Muscle layer of duodenum (tissue), 2 donors: ENCODE data around the gene ALPI.
"Not testable (repeated sequence)": the region's sequence is repeated elsewhere in the genome, so short reads cannot be mapped to it uniquely, and the experiment has no call there.

Experiments
- H3K27ac ChIP-seq: one replicate; pipeline ENCODE4 v1.7.0; 2013; ENCODE audit warnings: mild to moderate bottlenecking, low read length
- H3K27me3 ChIP-seq: one replicate; pipeline ENCODE4 v1.7.0; 2013; ENCODE audit warnings: low read depth, mild to moderate bottlenecking, control low read depth, low read length
- H3K36me3 ChIP-seq, 2 donors: one replicate each; pipeline ENCODE4 v1.7.0; 2013; ENCODE audit warnings: low read length in 2 of 2, control low read depth in 1 of 2, mild to moderate bottlenecking in 1 of 2; ENCODE audit not compliant: insufficient read depth in 2 of 2, control insufficient read depth in 1 of 2
- H3K4me1 ChIP-seq, 2 donors: one replicate each; pipeline ENCODE4 v1.7.0; 2013; ENCODE audit warnings: low read length in 2 of 2, mild to moderate bottlenecking in 2 of 2, control low read depth in 1 of 2, moderate library complexity in 1 of 2; ENCODE audit not compliant: insufficient read depth in 2 of 2, control insufficient read depth in 1 of 2
- H3K4me3 ChIP-seq, 2 donors: one replicate each; pipeline ENCODE4 v1.7.0; 2013; ENCODE audit warnings: low read length in 2 of 2, low read depth in 1 of 2, mild to moderate bottlenecking in 1 of 2
- H3K9me3 ChIP-seq, 2 donors: one replicate each; pipeline ENCODE4 v1.7.0; 2013; ENCODE audit warnings: low read length in 2 of 2, control low read depth in 1 of 2, mild to moderate bottlenecking in 1 of 2; ENCODE audit not compliant: control insufficient read depth in 1 of 2
- donor health status: healthy.

ALPI gene

GRCh38 chr2:232423407-232423806 lies 32.5 kb upstream of the ALPI start:
- not testable (repeated sequence) for H3K36me3 ChIP-seq, H3K4me3 ChIP-seq, H3K27ac ChIP-seq
- peaks cover 0 to 12% of the 10 kb centered on the region in 2 donors for H3K9me3 ChIP-seq
- peaks cover 31% of the 10 kb centered on the region for H3K27me3 ChIP-seq
- peaks cover 0 to 27% of the 10 kb centered on the region in 2 donors for H3K4me1 ChIP-seq

DNA sequence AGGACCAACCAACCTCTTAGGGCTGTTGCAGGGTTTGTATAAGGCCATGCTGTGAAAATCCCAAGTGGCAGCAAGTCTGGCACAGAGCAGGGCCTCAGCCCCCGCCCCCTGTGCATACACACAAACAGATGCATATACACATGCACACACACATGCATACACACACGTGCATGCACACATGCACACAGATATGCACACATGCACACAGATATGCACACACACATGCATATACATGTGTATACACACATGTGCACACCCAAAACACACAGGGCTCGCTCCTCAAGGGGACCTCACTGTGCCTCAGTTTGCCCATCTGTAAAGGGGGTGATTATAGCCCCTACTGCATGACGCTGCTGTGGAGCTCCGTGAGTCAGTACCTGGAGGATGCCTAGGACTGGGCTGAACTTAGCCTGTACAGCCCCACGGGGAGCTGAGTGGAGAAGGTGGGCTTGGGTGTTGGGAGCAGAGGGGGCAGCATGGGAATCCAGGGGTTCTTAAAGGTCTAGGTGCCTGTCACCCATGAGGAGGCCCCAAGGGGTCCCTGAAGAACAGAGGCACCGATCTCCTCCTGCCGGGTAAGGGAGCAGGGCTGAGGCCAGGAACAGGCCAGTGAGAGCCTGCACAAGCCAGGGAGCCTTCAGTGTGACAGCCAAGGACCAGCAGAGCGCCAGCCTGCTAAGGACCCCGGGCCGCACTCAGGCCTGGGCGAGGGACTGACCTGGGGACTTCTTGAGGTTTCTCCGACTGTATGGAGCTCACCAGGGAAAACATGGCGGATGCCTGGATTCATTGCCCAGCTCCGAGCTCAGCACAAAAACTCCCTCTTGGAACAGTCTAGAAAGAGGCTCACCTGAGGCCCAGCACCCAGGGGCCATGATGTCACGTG lies 24.0 kb upstream of the ALPI start:
- Histone ChIP-seq H3K4me3 (no peak overlapping the region), H3K9me3 (no peaks in the 10 kb centered on the region), H3K27me3 (no peaks in the 10 kb centered on the region), H3K27ac (no peak overlapping the region), H3K36me3 (no peaks in the 10 kb centered on the region), H3K4me1 (no peaks in the 10 kb centered on the region)

GRCh38 chr2:232432598-232433184 lies 23.3 kb upstream of the ALPI start:
- H3K36me3 ChIP-seq: no peaks in the 10 kb centered on the region

GRCh38 chr2:232433622-232434021 lies 22.3 kb upstream of the ALPI start:
- not testable (repeated sequence) for H3K4me3 ChIP-seq, H3K4me1 ChIP-seq, H3K27ac ChIP-seq, H3K9me3 ChIP-seq, H3K27me3 ChIP-seq, H3K36me3 ChIP-seq

More at GRCh38 chr2:232432598-232433184, 23.3 kb upstream of the ALPI start:
- Histone ChIP-seq H3K4me3 (no peak overlapping the region), H3K27ac (no peak overlapping the region), H3K4me1 (no peaks in the 10 kb centered on the region), H3K9me3 (no peaks in the 10 kb centered on the region), H3K27me3 (no peaks in the 10 kb centered on the region)

GRCh38 chr2:232434091-232434490 lies 21.9 kb upstream of the ALPI start:
- H3K9me3 ChIP-seq: no peaks in the 10 kb centered on the region
- H3K4me1 ChIP-seq: no peaks in the 10 kb centered on the region
- no peak overlapping the region for H3K27ac ChIP-seq
- H3K27me3 ChIP-seq: no peaks in the 10 kb centered on the region
- no peak overlapping the region for H3K4me3 ChIP-seq
- no peaks in the 10 kb centered on the region for H3K36me3 ChIP-seq

- no peak overlapping the region for H3K27ac ChIP-seq
Measured at GRCh38 chr2:232434563-232435374, 21.2 kb upstream of the ALPI start.

GRCh38 chr2:232435375-232435648 lies 20.6 kb upstream of the ALPI start:
- Histone ChIP-seq H3K4me3 (no peak overlapping the region), H3K4me1 (no peaks in the 10 kb centered on the region), H3K9me3 (no peaks in the 10 kb centered on the region), H3K27ac (no peak overlapping the region), H3K27me3 (no peaks in the 10 kb centered on the region), H3K36me3 (no peaks in the 10 kb centered on the region)

More at GRCh38 chr2:232434563-232435374, 21.2 kb upstream of the ALPI start:
- Histone ChIP-seq H3K27me3 (no peaks in the 10 kb centered on the region), H3K4me1 (no peaks in the 10 kb centered on the region), H3K36me3 (no peaks in the 10 kb centered on the region), H3K9me3 (no peaks in the 10 kb centered on the region), H3K4me3 (no peak overlapping the region)

- Histone ChIP-seq H3K27me3 (no peaks in the 10 kb centered on the region), H3K9me3 (no peaks in the 10 kb centered on the region), H3K36me3 (no peaks in the 10 kb centered on the region), H3K4me3 (no peak overlapping the region), H3K27ac (no peak overlapping the region), H3K4me1 (no peaks in the 10 kb centered on the region)
Measured at GRCh38 chr2:232435805-232436204, 20.1 kb upstream of the ALPI start.

GRCh38 chr2:232436381-232437194 lies 19.4 kb upstream of the ALPI start:
- Histone ChIP-seq H3K36me3 (no peaks in the 10 kb centered on the region), H3K4me3 (no peak overlapping the region), H3K27me3 (no peaks in the 10 kb centered on the region), H3K4me1 (no peaks in the 10 kb centered on the region), H3K9me3 (no peaks in the 10 kb centered on the region), H3K27ac (no peak overlapping the region)

- Histone ChIP-seq H3K27ac (no peak overlapping the region), H3K36me3 (no peaks in the 10 kb centered on the region), H3K27me3 (no peaks in the 10 kb centered on the region), H3K9me3 (no peaks in the 10 kb centered on the region), H3K4me3 (no peak overlapping the region), H3K4me1 (no peaks in the 10 kb centered on the region)
Measured at GRCh38 chr2:232437195-232437571, 18.8 kb upstream of the ALPI start.

- Histone ChIP-seq H3K36me3 (no peaks in the 10 kb centered on the region), H3K27ac (no peak overlapping the region), H3K4me3 (no peak overlapping the region), H3K9me3 (no peaks in the 10 kb centered on the region), H3K4me1 (no peaks in the 10 kb centered on the region), H3K27me3 (no peaks in the 10 kb centered on the region)
Measured at GRCh38 chr2:232438091-232438490, 17.9 kb upstream of the ALPI start.
